DOHH2 (cell line): ENCODE measurements around the gene ESPN.

ENCODE experiments used
- H3F3A ChIP-seq: fragments of 200-600 bp; sonication (generic), shearing (Covaris generic); 2 replicates; pipeline ENCODE4 v1.6.0; 2016; ENCODE audit warnings: antibody characterized with exemption, mild to moderate bottlenecking; ENCODE audit not compliant: control insufficient read depth, insufficient read depth
- H3K27ac ChIP-seq: fragments of 200-600 bp; sonication (generic); 2 replicates; pipeline ENCODE4 v1.5.1; 2014; ENCODE audit warnings: low read depth, mild to moderate bottlenecking, low read length, moderate library complexity
- H3K27me3 ChIP-seq: fragments of 200-600 bp; sonication (generic); 2 replicates; pipeline ENCODE4 v1.6.1; 2014; ENCODE audit warnings: mild to moderate bottlenecking, low read length, mixed read lengths; ENCODE audit not compliant: control insufficient read depth
- H3K36me3 ChIP-seq: fragments of 200-600 bp; sonication (generic); 2 replicates; pipeline ENCODE4 v1.6.1; 2014; ENCODE audit warnings: mild to moderate bottlenecking, low read length, moderate library complexity, mixed read lengths; ENCODE audit not compliant: control insufficient read depth
- H3K4me1 ChIP-seq: fragments of 200-600 bp; sonication (generic); 2 replicates; pipeline ENCODE4 v1.6.1; 2014; ENCODE audit warnings: mild to moderate bottlenecking, low read length, mixed read lengths; ENCODE audit not compliant: control insufficient read depth
- H3K4me2 ChIP-seq: fragments of 200-600 bp; sonication (generic); 2 replicates; pipeline ENCODE4 v1.6.0; 2014; ENCODE audit warnings: mild to moderate bottlenecking, low read length, moderate library complexity
- H3K4me3 ChIP-seq: fragments of 200-600 bp; sonication (generic); 2 replicates; pipeline ENCODE4 v1.5.1; 2014; ENCODE audit warnings: mild to moderate bottlenecking, low read length, mixed read lengths
- H3K79me2 ChIP-seq: fragments of 200-600 bp; sonication (generic); 2 replicates; pipeline ENCODE4 v1.6.1; 2014; ENCODE audit warnings: mild to moderate bottlenecking, low read length, mixed read lengths; ENCODE audit not compliant: control insufficient read depth
- H3K9me2 ChIP-seq: fragments of 200-600 bp; sonication (generic); replicated peaks from 2 replicates; pipeline ENCODE4 v1.6.1; 2014; ENCODE audit warnings: mild to moderate bottlenecking, low read length, mixed read lengths; ENCODE audit not compliant: control insufficient read depth
- H3K9me3 ChIP-seq: fragments of 200-600 bp; sonication (generic); 2 replicates; pipeline ENCODE4 v1.6.1; 2014; ENCODE audit warnings: antibody characterized with exemption, low read length, mixed read lengths; ENCODE audit not compliant: control insufficient read depth, insufficient read depth
- H4K20me1 ChIP-seq: fragments of 200-600 bp; sonication (generic); 2 replicates; pipeline ENCODE4 v1.6.0; 2014; ENCODE audit warnings: low read depth, mild to moderate bottlenecking, antibody characterized with exemption, low read length, moderate library complexity; ENCODE audit not compliant: control insufficient read depth, insufficient read depth
- CTCF ChIP-seq: fragments of 200-600 bp; sonication (generic); IDR thresholded peaks from one replicate; pipeline ENCODE4 v1.5.1; 2014; ENCODE audit warnings: antibody characterized with exemption, mild to moderate bottlenecking, low read depth, low read length; ENCODE audit not compliant: poor library complexity, severe bottlenecking
- EZH2phosphoT487 ChIP-seq: fragments of 200-600 bp; sonication (generic); IDR thresholded peaks from 2 replicates; pipeline ENCODE4 v1.6.1; 2017; ENCODE audit warnings: borderline replicate concordance, mild to moderate bottlenecking, antibody characterized with exemption, low read length, moderate library complexity, mixed read lengths

The ESPN gene

GRCh38 chr1:6484826-6485167 is 60.2 kb downstream of the ESPN start:
- Histone ChIP-seq H4K20me1 (no peaks in the 10 kb centered on the region), H3K4me2 (no peak overlapping the region), H3F3A (no peaks in the 10 kb centered on the region), H3K9me3 (no peaks in the 10 kb centered on the region), H3K27ac (no peak overlapping the region), H3K9me2 (no peaks in the 10 kb centered on the region), H3K4me1 (no peaks in the 10 kb centered on the region; the same call in 1 of the 2 replicates), H3K79me2 (no peaks in the 10 kb centered on the region), H3K36me3 (no peaks in the 10 kb centered on the region), H3K27me3 (peaks cover 20% of the 10 kb centered on the region), H3K4me3 (no peak overlapping the region)
- TF ChIP-seq CTCF (no peak), EZH2phosphoT487 (no peak)

DNA sequence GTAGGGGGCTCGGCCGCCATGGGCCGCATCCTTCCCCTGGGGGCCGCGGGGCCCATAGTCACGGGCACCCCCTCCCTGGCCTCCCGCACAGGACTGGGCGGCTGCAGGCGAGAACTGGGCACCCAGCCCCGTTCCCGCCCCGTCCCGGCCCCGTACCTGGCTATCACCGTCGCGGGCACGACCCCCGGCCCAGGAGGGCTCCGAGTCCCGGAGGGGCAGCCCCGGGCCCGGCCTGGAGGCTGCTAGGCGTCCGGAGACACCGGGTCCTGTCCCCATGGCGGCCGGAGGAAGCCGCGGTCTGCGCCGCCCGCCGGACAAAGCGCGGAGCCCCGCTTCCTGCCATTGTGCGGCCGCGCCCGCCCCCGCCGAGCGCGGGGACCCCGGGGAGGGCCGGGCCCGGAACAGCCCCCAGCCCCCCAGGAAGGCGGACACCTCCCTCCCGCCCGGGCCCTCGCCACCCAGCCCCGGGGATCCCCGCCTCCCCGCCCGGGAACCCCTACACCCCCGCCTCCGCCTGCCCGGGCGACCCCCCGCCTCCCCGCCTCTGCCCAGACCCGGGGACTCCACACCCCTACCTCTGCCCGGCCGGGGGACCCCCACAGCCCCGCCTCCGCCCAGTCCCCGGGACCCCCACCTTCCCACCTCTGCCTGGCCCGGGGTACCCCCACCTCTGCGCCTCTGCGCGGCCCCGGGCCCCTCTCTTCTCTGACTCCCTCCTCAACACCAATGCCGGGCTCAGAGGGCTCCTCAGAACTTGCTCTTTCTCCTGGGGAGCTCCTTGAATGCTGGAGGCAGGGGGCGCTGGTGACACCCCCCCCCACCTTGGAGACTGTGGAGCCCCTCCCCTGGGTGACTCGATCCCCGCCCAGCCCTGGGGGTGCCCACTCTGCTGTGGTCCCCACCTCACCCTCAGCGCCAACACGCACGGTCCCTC is 60.9 kb downstream of the ESPN start:
- Histone ChIP-seq H3K27me3 (peaks cover 20% of the 10 kb centered on the region), H3K79me2 (no peaks in the 10 kb centered on the region), H3K4me1 (no peaks in the 10 kb centered on the region; the same call in 1 of the 2 replicates), H3K9me3 (no peaks in the 10 kb centered on the region), H3F3A (no peaks in the 10 kb centered on the region), H3K4me3 (no peak overlapping the region), H3K4me2 (no peak overlapping the region), H4K20me1 (no peaks in the 10 kb centered on the region), H3K27ac (no peak overlapping the region), H3K36me3 (no peaks in the 10 kb centered on the region), H3K9me2 (no peaks in the 10 kb centered on the region)
- no peak for TF ChIP-seq EZH2phosphoT487
- TF ChIP-seq CTCF = no peak

GRCh38 chr1:6486433-6487011 is 61.9 kb downstream of the ESPN start:
- H3K4me2 ChIP-seq = no peak overlapping the region
- H3K4me3 ChIP-seq = no peak overlapping the region
- H3F3A ChIP-seq = 0 out of 2 replicates have a peak, but pooled peaks cover 3% of the 10 kb centered on the region
- no peaks in the 10 kb centered on the region for H3K9me2 ChIP-seq
- no peaks in the 10 kb centered on the region for H3K36me3 ChIP-seq
- H3K27ac ChIP-seq = no peak overlapping the region
- peaks cover 5% of the 10 kb centered on the region for H3K4me1 ChIP-seq
- TF ChIP-seq EZH2phosphoT487 = no peak
- peak; percentile 92 for TF ChIP-seq CTCF
- H3K27me3 ChIP-seq = peaks cover 20% of the 10 kb centered on the region
- H4K20me1 ChIP-seq = no peaks in the 10 kb centered on the region
- no peaks in the 10 kb centered on the region for H3K9me3 ChIP-seq
- no peaks in the 10 kb centered on the region for H3K79me2 ChIP-seq
